ENCODE measurements around the gene FOXJ2. TPM values are rescaled to one million over a fixed set of nuclear protein-coding genes. Genes with fewer than 3 reads are reported as not detected.

FOXJ2 gene
- total RNA-seq, 1 experiment from 2014 or later = 5.5 TPM

DNA sequence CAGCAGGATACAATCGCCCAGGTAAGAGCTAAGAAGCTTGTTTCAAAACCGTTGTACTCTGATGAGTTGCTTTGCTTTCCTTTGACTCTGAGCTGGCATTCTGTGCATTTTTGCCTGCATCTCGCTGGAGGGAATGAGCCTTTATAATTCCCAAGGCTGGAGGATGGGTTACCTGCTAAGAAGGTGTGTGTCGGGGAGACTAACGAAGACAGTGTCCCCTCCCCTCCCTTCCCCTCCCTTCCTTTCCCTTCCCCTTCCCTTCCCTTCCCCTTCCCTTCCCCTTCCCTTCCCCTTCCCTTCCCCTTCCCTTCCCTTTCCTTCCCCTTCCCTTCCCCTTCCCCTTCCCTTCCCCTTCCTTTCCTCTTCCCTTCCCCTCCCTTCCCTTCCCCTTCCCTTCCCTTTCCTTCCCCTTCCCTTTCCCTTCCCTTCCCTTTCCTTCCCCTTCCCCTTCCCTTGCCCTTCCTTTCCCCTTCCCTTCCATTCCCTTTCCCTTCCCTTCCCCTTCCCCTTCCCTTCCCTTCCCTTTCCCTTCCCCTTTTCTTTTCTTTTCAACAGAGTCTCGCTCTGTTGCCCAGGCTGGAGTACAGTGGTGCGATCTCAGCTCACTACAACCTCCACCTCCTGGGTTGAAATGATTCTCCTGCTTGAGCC, 18.2 kb downstream of the FOXJ2 start:
- Histone ChIP-seq H2BK20ac (ENCODE audit: low read depth, low read length, poor library complexity, severe bottlenecking) (no peak overlapping the region), H3K56ac (ENCODE audit: insufficient read length, low read depth, low read length) (no peak overlapping the region), H2BK5ac (ENCODE audit: insufficient read length, low read length) (no peak overlapping the region), H3K23ac (ENCODE audit: insufficient read length, low read depth, low read length) (no peak overlapping the region), H3K9me3 (ENCODE audit: control insufficient read depth, low read depth, low read length) (no peaks in the 10 kb centered on the region), H3K14ac (ENCODE audit: insufficient read depth, low read length) (no peak overlapping the region), H3K4me2 (ENCODE audit: insufficient read depth, insufficient read length, low read length) (no peak overlapping the region), H2BK12ac (ENCODE audit: insufficient read length, low read depth, low read length) (no peak overlapping the region), H2AK5ac (ENCODE audit: insufficient read length, low read length) (no peak overlapping the region), H3K27me3 (ENCODE audit: insufficient read depth, low read length) (no peaks in the 10 kb centered on the region), H2AFZ (ENCODE audit: low read length) (no peak overlapping the region), H3T11ph (ENCODE audit: low read length) (no peak overlapping the region), H3K4me1 (ENCODE audit: insufficient read depth, low read length) (no peaks in the 10 kb centered on the region), H2BK120ac (ENCODE audit: low read depth, low read length, poor library complexity, severe bottlenecking) (no peak overlapping the region), H3K9ac (ENCODE audit: extremely low read depth, insufficient read length, low read length) (no peak overlapping the region), H3K4ac (ENCODE audit: low read depth, low read length) (no peak overlapping the region), H4K8ac (replicated peaks; ENCODE audit: insufficient read length, low read depth, low read length) (no peak overlapping the region), H2BK15ac (ENCODE audit: low read depth, low read length) (no peak overlapping the region), H4K91ac (ENCODE audit: insufficient read length, low read depth, low read length) (no peak overlapping the region), H3K79me2 (ENCODE audit: insufficient read depth, low read length) (no peaks in the 10 kb centered on the region), H4K5ac (ENCODE audit: insufficient read length, low read depth, low read length) (no peak overlapping the region), H3K79me1 (ENCODE audit: insufficient read depth, low read depth, low read length, poor library complexity, severe bottlenecking) (no peaks in the 10 kb centered on the region), H4K20me1 (ENCODE audit: control insufficient read depth, insufficient read depth, insufficient read length) (no peaks in the 10 kb centered on the region), H3K18ac (ENCODE audit: insufficient read length, low read depth, low read length) (no peak overlapping the region), H3K23me2 (ENCODE audit: insufficient read length, low read depth, low read length, poor library complexity, severe bottlenecking) (no peaks in the 10 kb centered on the region), H3K27ac (ENCODE audit: insufficient read length, low read depth, low read length) (no peak overlapping the region)
- Mint-ChIP-seq H3K27ac (peak overlapping the region in 1 of 3 experiments; percentile 54; a peak in 1 of 7 replicates), H3K4me3 (no peak overlapping the region), H3K4me1 (no peaks in the 10 kb centered on the region), H3K36me3 (ENCODE audit: insufficient read depth in 1 of 3, low read depth in 3 of 3) (peaks cover 17 to 39% (median 36%) of the 10 kb centered on the region in 3 experiments; a peak in 6 of 7 replicates), H3K27me3 (ENCODE audit: low read depth) (no peaks in the 10 kb centered on the region), H3K9me3 (no peaks in the 10 kb centered on the region)
- TF ChIP-seq, protein P1, sequence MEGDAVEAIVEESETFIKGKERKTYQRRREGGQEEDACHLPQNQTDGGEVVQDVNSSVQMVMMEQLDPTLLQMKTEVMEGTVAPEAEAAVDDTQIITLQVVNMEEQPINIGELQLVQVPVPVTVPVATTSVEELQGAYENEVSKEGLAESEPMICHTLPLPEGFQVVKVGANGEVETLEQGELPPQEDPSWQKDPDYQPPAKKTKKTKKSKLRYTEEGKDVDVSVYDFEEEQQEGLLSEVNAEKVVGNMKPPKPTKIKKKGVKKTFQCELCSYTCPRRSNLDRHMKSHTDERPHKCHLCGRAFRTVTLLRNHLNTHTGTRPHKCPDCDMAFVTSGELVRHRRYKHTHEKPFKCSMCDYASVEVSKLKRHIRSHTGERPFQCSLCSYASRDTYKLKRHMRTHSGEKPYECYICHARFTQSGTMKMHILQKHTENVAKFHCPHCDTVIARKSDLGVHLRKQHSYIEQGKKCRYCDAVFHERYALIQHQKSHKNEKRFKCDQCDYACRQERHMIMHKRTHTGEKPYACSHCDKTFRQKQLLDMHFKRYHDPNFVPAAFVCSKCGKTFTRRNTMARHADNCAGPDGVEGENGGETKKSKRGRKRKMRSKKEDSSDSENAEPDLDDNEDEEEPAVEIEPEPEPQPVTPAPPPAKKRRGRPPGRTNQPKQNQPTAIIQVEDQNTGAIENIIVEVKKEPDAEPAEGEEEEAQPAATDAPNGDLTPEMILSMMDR (conservative IDR thresholded peaks at IDR 0.05) = no peak
- WGBS (ENCODE audit: extremely low coverage, insufficient read length, low lambda C conversion rate) = no CpG with 5 or more reads among the region's 7 CpGs
- DNase-seq = no peak

Data from H9 (cell line).